Stimulated activated CD4-positive, alpha-beta T cell treated with anti-CD3 and anti-CD28 coated beads, Interleukin-1b, Interleukin-23, amount 100 ng/mL, for 1 hour (primary cell): ENCODE measurements around the gene AKAP12.
"Not testable (repeated sequence)": the region's sequence is repeated elsewhere in the genome, so short reads cannot be mapped to it uniquely, and the experiment has no call there.

Experiments
- DNase-seq, 2 donors: peaks; one replicate each; pipeline ENCODE4 v3.0.0-alpha.2; 2020; ENCODE audit warnings: low read depth in 2 of 2

The AKAP12 gene

DNA sequence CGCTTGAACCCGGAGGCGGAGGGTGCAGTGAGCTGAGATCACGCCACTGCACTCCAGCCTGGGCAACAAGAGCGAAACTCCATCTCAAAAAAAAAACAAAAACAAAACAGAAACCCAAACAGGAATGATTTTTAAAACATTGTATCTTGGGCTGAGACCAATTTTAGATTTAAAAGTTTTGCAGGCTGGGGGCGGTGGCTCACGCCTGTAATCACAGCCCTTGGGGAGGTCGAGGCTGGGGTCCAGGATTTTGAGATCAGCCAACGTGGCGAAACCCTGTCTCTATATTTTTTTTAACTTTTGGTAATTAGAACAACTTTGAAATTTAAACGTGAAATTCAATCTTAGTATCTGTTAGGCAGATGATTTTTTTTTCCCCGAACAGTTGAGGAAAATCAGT, 70.5 kb downstream of the AKAP12 start:
- DNase-seq: no peak

DNA sequence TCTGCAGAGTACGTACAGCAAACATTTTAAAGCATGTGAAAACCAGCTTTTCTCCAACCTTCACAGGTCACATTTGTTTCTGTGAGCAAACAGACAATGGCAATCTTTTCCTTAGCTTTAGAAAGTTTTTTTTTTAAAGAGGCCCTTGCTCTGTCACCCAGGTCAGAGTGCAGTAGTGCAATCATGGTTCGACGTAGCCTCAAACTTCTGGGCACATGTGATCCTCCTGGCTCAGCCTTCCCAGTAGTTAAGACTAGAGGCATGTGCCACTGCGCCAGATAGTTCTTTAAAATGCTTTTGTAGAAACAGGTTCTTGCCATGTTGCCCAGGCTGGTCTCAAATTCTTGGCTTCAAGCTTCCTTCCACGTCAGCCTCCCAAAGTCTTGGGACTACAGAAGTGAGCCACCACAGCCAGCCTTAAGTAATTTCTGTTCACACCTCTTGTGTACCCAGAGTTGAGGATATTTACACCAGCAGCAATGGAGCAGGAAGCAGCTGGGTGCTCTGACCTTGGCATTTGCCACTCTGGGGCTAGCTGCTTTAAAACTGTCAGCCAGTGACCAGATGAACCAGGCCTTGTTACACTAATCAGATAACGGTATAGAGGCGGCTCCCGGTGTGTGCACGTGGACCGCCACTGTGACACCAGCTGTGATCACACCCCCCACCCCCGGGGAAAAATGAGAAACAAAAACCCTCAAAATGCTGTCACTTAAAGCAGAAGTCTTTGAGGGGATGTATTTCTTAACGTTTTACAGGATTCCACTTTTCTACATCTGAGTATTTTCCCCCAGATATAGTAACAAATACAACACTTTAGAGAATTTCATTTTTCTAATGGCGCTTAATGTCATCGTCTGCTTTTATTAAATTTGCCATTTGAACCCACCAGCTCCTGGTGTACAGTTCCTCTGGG, 71.3 kb downstream of the AKAP12 start:
- no peak for DNase-seq

DNA sequence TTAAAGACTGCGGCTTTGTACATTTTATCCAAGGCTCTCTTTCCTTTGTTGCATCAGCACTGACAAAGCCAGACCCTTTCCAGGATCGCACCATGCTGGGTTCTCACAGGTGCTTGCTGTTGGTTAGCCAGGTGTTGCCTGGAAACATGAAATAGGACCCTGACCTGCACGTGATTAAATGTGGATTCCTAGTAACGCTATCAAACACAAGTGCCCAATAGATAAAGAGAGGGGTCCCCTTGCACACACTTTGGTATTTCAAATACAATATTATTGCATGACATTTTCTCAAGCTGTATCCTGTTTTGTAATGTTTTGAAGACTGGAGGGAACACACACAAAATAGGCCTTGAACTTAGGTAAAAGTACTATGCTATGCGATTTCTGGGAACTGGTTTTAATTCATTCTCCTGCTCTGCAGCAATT, 73.3 kb downstream of the AKAP12 start:
- DNase-seq: no peak

DNA sequence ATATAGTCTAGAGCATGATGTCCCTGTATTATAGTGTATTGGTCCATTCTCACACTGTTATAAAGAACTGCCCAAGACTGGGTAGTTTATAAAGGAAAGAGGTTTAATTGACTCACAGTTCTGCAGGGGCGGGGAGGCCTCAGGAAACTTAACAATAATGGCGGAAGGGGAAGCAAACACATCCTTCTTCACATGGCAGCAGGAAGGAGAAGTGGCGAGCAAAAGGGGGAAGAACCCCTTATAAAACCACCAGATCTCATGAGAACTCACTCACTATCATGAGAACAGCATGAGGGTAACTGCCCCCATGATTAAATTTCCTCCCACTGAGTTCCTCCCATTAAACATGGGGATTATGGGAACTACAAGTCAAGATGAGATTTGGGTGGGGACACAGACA, 75.9 kb downstream of the AKAP12 start:
- DNase-seq: not testable (repeated sequence)

DNA sequence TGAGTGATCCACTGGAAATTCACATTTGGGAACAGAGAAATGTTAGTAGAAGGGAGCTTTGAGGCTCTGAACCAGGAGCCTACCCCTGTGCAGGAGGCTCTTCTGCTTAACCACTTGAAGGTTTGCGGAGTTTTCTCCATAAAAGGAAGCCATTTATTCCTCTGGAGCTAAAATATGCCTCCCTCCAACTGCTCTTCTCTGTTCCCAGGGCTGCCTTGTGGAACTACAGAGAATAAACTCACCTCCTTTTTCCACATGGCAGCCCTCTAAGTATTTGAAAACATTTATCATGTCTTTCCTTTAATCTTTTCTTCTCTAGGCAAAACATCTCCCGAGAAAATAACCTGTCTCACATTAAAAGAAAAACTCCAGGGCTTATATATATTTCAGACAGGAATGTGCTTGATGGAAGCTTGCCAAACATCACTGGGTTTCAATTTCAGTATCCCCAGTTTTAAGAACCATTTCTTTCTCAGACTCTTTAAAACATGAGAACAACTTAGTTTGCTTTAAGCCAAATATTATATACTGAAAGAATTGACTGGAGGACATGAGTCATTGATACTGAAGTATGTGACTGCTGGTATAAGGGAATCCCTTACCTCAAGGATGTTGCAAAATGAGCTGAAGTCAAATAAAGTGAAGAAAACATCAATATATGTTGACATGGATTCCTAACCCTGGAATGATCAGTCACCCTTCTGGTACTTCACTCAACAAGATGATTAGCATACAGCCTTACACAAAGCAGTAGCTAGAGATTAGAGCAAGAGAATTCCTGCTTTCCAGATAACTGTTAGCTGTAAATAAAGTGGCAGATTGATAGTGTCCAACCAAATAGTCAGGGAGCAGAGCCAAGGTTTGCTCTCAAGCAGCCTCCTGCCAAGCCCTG, 77.6 kb downstream of the AKAP12 start:
- DNase-seq: no peak

DNA sequence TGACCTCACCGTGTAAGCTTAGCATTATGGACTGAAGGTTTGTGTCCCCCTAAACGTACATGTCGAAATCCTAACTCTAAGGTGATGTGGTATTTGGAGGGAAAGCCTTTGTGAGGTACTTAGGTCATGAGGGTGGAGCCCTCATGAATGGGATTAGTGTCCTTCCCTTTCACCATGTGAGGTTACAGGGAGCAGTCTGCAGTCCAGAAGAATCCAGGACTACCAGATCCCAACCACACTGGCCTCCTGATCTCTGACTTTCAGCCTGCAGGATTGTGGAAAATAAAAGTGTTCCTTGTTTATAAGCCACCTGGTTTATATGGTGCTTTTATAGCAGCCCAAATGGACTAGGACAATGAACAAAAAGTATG, 78.2 kb downstream of the AKAP12 start:
- no peak for DNase-seq

DNA sequence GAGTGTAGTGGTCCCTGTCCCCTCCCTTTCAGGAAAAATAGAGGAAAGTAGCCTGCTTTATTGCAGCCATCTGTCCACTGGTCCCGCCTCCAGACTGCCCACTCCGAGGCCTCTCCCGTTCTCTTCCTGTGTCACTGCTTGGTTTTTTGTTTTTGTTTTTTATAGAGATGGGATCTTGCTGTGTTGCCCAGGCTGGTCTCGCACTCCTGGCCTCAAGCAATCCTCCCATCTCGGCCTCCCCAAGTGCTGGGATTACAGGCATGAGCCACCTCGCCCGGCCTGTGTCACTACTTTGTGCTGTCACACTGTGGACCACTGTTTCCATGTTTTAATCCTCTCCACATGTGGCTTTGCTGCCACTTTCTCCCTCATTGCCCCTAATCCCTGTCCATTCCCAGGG, 80.4 kb downstream of the AKAP12 start:
- no peak for DNase-seq

DNA sequence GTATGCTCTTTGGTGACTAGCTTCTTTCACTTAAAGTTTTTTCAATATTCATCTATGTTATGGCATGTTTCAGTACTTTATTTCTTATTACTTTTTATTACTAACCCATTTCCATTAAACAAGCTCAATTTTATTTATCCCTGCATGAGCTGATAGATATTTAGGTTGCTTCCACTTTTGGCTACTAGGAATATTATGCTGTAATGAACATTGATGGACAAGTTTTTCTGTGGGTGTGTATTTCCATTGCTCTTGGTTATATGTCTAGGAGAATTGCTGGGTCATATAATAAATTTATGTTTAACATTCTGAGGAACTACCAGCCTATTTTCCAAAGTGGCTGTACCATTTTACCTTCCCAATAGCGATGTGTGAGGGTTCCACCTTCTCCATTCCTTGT, 81.7 kb downstream of the AKAP12 start:
- DNase-seq: no peak

DNA sequence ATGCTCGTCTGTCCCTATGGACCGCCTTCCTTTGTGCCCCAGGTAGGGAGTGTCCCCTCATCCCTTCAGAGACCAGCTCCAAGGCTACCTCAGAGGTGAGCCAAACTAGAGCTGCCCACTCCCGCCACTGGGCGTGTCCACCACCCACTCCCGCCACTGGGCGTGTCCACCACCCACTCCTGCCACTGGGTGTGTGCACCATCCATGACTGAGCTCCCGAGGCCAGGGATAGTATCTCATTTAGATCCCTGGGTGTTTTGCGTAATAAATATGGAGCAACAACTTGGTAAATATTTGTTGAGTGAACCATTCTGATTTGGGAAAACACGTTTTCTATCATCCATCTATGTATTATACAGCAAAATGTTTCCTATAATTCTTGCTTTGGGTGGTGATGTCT, 82.8 kb downstream of the AKAP12 start:
- no peak for DNase-seq

DNA sequence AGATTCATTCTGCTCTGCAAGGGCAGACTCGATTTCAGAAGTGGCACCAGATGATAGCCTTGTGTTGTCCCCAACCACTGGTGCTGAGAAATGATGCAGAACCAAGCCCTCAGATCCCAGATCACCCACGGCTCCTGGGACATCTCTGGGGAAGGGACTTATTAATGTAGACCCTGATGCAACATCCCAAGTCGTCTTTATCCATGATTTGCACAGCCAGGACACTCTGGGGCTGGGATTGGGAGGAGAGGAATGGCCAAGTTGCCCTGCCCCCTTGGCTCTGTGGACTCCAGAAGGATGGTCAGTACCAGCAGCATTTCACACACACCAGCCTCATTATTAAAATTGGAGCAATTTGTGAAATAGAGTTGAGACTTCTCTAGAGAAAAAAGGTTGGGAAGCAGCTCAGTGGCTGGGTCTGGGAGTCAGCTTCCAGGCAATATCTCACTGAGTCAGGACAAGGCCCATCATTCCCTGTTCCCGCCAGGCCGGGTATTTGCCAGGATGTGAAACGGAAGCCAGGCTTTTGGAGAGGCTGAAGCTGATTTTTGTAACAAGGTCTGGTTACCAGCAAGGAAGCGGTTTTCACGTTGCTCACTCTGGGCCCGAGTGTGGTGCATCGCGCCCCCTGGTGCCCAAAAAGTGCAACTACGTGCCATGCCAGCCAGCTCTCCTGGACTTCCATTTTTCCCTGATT, 84.2 kb downstream of the AKAP12 start:
- peak; percentile 20 to 53 for DNase-seq

DNA sequence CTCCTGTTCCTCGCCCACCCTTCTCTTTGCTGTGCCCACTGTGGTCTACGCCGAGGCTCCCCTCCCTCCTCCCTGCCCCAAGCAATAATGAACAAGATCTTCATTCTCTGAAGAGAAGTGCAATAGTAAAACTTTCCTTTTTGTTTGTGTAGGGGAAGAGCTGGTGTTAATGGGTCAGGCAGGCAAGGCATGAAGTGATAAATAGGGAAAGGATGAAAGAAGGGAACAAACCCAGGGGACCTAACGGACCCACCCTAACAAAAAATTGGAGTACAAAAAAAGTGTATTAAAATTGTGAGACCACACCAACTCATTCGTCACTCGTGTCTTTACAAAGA, 84.7 kb downstream of the AKAP12 start:
- no peak for DNase-seq

DNA sequence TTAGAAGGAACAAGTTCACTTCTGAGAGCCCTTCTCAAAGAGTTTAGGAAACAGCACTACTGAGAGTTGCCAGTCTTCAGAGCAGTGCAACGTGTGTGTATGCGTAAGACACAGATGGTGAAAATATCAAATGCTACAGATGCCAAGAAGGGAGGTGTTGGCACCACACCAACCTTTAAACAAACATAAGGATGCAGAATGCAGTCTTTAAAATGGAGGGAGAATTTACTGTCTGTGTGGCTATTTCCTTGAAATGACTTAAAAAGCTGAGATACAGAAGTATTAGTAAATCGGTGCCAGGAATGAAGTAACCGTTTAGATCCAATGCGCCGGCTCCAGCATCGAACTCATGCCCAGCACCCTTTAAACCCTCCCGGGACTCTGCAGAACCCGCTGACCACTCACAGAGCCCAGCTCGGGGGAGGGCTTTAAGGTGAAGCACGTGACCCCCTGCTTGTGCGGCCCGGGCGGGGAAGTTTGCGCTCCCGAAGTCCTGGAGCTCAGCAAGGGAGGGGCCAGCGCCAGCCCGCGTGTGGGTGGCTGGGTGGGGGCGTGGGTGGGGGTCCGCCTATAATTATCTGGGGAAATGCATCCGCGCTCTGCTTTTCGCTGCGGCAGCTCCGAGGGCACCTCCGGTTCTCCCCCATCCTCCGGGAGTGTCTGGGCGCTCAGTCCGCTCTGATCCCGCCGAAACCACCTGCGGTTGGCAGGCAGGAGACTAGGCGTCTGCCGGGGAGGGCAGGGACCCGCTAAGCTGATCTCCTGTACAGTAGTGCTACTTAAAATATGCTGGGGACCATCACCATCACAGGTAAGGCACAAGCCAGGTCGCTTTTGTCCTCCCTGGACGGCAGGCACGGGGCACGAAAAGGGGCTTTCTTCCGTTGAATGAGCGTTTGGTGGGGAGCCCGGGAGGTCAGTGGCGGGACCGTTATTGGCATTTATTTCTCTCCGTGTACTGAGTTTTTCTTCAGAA, 85.6 kb downstream of the AKAP12 start:
- DNase-seq: no peak

DNA sequence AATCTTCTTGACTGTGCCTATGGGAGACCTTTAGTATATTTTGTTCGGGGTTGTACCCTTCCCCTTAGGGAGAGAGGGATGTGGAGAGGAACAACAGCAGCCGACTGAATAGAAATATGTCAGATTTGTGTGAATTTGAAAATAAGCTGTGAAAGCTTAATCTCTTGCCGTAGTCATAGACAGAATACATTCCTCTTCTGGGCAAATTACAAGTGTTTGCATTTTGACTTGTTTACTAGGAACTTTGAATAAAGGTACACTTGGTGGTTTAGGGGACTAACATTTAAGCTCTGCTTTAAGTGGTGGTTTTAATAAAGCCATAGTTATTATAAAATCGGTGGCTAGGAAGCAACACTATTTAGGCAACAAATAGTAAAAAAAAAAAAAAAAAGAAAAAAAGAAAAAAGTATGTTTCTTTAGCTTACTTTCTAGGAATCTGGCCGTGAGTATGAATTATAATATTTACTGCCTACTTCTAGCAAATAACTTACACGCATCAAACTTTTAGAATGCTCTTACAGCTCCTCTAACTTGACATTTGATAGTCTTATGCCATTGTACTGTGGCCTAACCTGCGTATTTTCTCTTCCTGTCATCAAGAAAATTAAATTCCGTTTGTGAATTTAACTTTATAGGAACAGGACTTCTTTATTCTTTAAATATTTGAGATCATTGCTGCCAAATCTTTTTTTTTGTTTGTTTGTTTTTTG, 86.5 kb downstream of the AKAP12 start:
- no peak for DNase-seq

DNA sequence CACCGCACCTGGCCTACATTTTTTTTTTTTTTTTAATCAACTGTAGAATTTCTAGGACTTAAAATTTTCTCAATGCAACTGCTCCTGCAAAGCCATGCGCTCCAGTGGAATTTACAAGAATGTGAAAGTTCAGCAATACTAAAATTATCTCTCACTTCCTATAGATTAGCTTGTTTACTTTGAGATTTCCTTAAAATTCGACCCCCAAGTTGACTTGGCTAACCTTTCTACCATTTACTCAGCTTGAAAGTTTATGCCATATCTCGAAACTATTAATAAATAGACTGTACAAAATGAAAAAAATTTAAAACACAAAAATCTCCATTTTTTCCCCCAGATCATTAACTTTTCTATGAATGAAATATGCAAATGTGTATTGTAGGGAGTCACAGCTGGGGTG, 87.3 kb downstream of the AKAP12 start:
- DNase-seq: no peak

DNA sequence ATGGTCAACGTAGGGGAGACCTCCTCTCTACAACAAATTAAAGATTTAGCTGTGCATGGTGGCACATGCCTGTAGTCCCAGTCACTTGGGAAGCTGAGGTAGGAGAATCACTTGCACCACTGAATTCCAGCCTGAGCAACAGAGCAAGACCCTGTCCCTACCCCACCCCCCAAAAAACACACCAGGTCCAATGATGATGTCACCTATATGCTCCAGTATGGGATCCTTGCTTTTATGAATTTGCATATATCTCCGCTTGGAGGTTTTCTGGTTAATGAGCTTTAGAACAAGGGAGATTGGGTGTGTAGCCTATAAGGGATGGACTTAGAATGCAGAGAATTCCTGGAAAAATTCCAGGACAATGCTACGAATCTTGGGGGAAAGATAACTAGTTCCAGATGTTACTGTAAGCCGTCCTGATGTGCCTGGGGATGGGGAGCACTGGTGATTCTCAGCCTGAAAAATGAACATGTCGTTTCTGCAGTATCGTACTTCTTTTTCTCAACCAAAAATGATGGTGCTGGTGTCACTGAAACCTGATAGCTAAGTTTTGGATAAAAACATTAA, 90.4 kb downstream of the AKAP12 start:
- no peak for DNase-seq

DNA sequence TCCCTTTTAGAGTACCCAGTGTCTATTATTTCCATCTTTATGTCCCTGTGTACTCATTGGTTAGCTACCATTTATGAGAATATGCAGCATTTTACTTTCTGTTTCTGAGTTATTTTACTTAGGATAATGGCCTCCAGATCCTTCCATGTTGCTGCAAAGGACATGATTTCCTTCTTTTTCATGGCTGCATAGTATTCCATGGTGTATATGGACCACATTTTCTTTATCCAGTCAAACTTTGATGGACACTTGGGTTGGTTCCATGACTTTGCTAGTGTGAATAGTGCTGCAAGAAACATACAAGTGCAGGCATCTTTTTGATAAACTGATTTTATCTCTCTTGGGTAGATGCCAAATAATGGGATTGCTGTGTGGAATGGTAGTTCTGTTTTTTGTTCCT, 96.2 kb downstream of the AKAP12 start:
- no peak for DNase-seq

DNA sequence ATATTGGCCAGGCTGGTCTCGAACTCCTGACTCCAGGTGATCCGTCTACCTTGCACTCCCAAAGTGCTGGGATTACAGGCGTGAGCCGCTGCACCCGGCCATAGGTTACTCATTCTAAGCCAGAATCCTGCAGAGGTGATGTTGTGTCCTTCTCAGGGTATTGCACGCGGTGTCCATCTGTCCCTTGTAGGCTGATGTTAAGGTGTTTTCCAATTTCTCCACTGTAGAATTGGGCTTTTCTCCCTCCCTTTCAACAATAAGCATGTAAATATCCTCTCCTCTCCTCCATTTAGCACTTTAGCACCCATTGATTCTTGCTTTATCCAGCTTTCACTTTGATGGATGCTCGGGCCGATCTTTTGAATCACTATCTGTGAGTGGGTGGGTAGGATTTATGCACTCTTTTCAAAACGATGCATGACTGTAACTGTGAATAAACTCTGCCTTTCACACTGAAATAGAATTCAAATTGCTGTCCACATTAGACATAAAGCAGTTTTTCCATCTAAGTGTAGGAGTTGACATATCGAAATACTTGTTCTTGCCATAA, 99.0 kb downstream of the AKAP12 start:
- DNase-seq: no peak

DNA sequence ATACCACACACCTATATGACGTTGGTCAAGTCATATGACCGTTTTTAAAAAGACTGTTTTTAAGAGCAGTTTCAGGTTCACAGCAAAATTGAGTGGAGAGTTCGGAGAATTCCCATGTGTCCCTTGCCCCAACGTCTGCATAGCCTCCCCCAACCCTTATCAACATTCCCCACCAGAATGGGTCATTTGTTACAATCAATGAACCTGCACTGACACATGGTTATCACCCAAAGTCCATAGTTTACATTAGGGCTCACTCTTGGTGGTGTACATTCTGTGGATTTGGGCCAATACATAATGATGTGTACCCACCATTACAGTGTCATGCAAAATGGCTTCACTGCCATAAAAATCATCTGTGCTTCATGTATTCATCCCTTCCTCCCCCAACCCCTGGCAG, 99.6 kb downstream of the AKAP12 start:
- no peak for DNase-seq

DNA sequence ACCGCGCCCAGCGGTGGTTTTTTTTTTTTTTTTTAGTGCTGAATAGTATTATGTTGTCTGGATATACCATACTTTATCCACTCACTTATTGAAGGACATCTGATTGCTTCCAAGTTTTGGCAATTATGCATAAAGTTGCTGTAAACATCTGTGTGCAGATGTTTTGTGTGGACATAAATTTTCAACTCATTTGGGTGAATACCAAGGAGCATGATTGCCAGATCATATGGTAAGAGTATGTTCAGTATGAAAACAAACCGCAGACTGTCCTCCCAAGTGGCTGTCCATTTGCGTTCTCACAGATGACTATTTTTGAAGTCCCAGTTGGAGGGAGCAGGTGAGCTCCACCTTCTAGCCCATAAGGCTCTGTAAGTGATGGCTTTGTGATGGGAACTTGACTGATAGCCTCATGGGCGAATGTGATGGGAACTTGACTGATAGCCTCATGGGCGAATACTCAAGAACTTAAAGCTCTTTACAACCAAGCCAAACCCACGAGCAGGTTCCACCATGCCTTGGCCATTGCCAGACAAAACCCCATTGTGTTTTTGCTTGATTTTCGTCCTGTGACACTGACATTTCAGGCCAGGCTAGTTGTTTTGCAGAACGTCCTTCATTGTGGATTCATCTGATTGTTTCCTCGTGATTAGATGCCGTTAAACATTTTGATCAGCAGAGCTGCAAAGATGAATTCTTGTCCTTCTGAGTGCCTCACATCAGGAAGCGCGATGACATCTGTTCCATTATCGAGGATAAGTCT, 100.6 kb downstream of the AKAP12 start:
- no peak for DNase-seq
